ENCODE measurements around the gene DBF4. TPM values are rescaled to one million over a fixed set of nuclear protein-coding genes. Genes with fewer than 3 reads are reported as not detected.
"Not testable (repeated sequence)": the region's sequence is repeated elsewhere in the genome, so short reads cannot be mapped to it uniquely, and the experiment has no call there.

The DBF4 gene
- total and polyA plus RNA-seq, 2 donors (not counting 1 experiment from before 2014, with no cell fraction given): 7.8 to 21.0 TPM

DNA sequence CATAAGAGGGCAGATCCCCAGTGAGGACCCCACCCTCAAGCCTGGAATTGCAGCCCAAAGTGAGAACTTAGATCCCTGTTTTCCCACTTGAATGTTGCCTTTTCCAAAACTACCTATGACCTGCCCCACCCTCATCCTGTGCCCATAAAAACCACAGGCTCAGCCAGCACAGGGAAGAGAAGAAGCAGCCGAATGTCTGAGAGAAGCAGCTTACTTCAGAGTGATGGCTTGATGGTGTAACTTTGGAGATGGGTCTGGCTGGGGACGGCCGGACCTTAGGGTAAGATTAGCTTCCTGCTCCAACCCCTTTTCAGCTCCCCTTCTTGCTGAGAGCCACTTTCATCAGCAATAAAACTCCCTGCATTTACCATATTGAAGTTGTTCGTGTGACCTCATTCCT is 5.8 kb upstream of the DBF4 start:
- H3K36me3 ChIP-seq (replicated peaks in 1 of 2; ENCODE audit: control extremely low read depth in 1 of 2, control insufficient read depth in 1 of 2, extremely low read depth in 1 of 2, insufficient read depth in 2 of 2, low read length in 1 of 2): peaks cover 0 to 18% of the 10 kb centered on the region in 2 experiments
- DNase-seq: no peak
- peaks cover 77% of the 10 kb centered on the region for H3K79me2 ChIP-seq (ENCODE audit: control insufficient read depth, insufficient read depth, low read length)
- ChIA-PET POLR2A (no interaction called here), CTCF (interaction anchor here (1.2 kb wide), 1 partner anchor 16 kb away, joined by 5 read pairs; no protein-coding TSS in a partner anchor)
- H3K9me3 ChIP-seq (ENCODE audit: control extremely low read depth in 1 of 3, control insufficient read depth in 2 of 3, insufficient read depth in 1 of 3, low read length in 2 of 3): peaks cover 3 to 23% (median 21%) of the 10 kb centered on the region in 3 donors
- Mint-ChIP-seq H3K4me1 (peaks cover 21% of the 10 kb centered on the region), H3K27me3 (no peaks in the 10 kb centered on the region), H3K27ac (no peak overlapping the region), H3K9me3 (ENCODE audit: insufficient read depth) (peaks cover 7% of the 10 kb centered on the region), H3K4me3 (no peak overlapping the region)
- no peaks in the 10 kb centered on the region for H3K27me3 ChIP-seq (replicated peaks in 1 of 4; ENCODE audit: control extremely low read depth in 1 of 4, control insufficient read depth in 3 of 4, insufficient read depth in 4 of 4, low read length in 3 of 4)
- no peak overlapping the region for H3K4me3 ChIP-seq (ENCODE audit: control extremely low read depth in 1 of 5, extremely low read depth in 1 of 5, insufficient read depth in 1 of 5, low read depth in 2 of 5, low read length in 4 of 5)
- intact Hi-C loops (cut with micrococcal nuclease): no loop called here
- H3K4me2 ChIP-seq (replicated peaks; ENCODE audit: low read depth, low read length, poor library complexity, severe bottlenecking): no peak overlapping the region
- no peaks in the 10 kb centered on the region for H4K20me1 ChIP-seq (ENCODE audit: control insufficient read depth, insufficient read depth, low read length, poor library complexity, severe bottlenecking)
- no peak for ATAC-seq (ENCODE audit: low read depth)
- H3K27ac ChIP-seq (ENCODE audit: low read length in 2 of 2): no peak overlapping the region
- no peak overlapping the region for H2AFZ ChIP-seq (ENCODE audit: insufficient read depth, low read depth, low read length, poor library complexity, severe bottlenecking)
- TF ChIP-seq, protein P1, sequence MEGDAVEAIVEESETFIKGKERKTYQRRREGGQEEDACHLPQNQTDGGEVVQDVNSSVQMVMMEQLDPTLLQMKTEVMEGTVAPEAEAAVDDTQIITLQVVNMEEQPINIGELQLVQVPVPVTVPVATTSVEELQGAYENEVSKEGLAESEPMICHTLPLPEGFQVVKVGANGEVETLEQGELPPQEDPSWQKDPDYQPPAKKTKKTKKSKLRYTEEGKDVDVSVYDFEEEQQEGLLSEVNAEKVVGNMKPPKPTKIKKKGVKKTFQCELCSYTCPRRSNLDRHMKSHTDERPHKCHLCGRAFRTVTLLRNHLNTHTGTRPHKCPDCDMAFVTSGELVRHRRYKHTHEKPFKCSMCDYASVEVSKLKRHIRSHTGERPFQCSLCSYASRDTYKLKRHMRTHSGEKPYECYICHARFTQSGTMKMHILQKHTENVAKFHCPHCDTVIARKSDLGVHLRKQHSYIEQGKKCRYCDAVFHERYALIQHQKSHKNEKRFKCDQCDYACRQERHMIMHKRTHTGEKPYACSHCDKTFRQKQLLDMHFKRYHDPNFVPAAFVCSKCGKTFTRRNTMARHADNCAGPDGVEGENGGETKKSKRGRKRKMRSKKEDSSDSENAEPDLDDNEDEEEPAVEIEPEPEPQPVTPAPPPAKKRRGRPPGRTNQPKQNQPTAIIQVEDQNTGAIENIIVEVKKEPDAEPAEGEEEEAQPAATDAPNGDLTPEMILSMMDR (IDR thresholded peaks at IDR 0.05): no peak
- no peak for TF ChIP-seq EZH2 (IDR thresholded peaks at IDR 0.05; ENCODE audit: borderline replicate concordance, insufficient read depth, low read depth, low read length, poor library complexity, severe bottlenecking)
- H3K4me1 ChIP-seq (ENCODE audit: control insufficient read depth in 2 of 2, insufficient read depth in 2 of 2, low read length in 2 of 2): peaks cover 18% of the 10 kb centered on the region in 2 donors
- 100% methylated on average over 1 of the region's 4 CpGs for WGBS (ENCODE audit: insufficient coverage)
- H3K9ac ChIP-seq (ENCODE audit: low read length): no peak overlapping the region

DNA sequence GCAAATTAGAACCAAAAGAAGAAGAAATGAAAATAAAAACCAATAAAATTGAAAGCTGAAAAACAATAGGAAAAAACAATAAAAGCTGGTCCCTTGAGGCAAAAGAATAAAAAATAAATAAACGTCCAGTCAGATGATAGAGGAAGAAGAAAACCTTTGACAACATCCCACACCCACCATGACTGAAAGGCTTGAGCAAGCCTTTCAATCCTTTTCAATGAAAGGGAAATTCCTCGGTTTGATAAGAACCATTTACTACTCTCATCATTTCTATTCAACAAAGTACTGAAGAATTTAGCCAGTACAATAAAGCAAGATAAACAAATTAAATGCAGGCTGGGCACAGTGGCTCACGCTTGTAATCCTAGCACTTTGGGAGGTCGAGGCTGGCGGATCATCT is 3.9 kb upstream of the DBF4 start:
- no peak for TF ChIP-seq EZH2 (IDR thresholded peaks at IDR 0.05; ENCODE audit: borderline replicate concordance, insufficient read depth, low read depth, low read length, poor library complexity, severe bottlenecking)
- TF ChIP-seq, protein P1 (IDR thresholded peaks at IDR 0.05): no peak
- no peaks in the 10 kb centered on the region for H3K27me3 ChIP-seq (replicated peaks in 1 of 4; ENCODE audit: control extremely low read depth in 1 of 4, control insufficient read depth in 3 of 4, insufficient read depth in 4 of 4, low read length in 3 of 4)
- no peak for DNase-seq
- H3K9me3 ChIP-seq (ENCODE audit: control extremely low read depth in 1 of 3, control insufficient read depth in 2 of 3, insufficient read depth in 1 of 3, low read length in 2 of 3): peaks cover 0 to 10% (median 7%) of the 10 kb centered on the region in 3 donors
- intact Hi-C loops (cut with micrococcal nuclease): no loop called here
- no peaks in the 10 kb centered on the region for H4K20me1 ChIP-seq (ENCODE audit: control insufficient read depth, insufficient read depth, low read length, poor library complexity, severe bottlenecking)
- no peaks in the 10 kb centered on the region for H3K27me3 Mint-ChIP-seq
- H3K9ac ChIP-seq (ENCODE audit: low read length): no peak overlapping the region
- CTCF ChIA-PET: no interaction called here
- H3K4me3 ChIP-seq (ENCODE audit: control extremely low read depth in 1 of 5, extremely low read depth in 1 of 5, insufficient read depth in 1 of 5, low read depth in 2 of 5, low read length in 4 of 5): no peak overlapping the region
- peaks cover 0 to 12% of the 10 kb centered on the region in 2 experiments for H3K36me3 ChIP-seq (replicated peaks in 1 of 2; ENCODE audit: control extremely low read depth in 1 of 2, control insufficient read depth in 1 of 2, extremely low read depth in 1 of 2, insufficient read depth in 2 of 2, low read length in 1 of 2)
- H3K27ac Mint-ChIP-seq: no peak overlapping the region
- no peaks in the 10 kb centered on the region for H3K9me3 Mint-ChIP-seq (ENCODE audit: insufficient read depth)
- peaks cover 18 to 20% of the 10 kb centered on the region in 2 donors for H3K4me1 ChIP-seq (ENCODE audit: control insufficient read depth in 2 of 2, insufficient read depth in 2 of 2, low read length in 2 of 2)
- H3K27ac ChIP-seq (ENCODE audit: low read length in 2 of 2): no peak overlapping the region
- no peak overlapping the region for H3K4me3 Mint-ChIP-seq
- H2AFZ ChIP-seq (ENCODE audit: insufficient read depth, low read depth, low read length, poor library complexity, severe bottlenecking): no peak overlapping the region
- POLR2A ChIA-PET: no interaction called here
- peaks cover 87% of the 10 kb centered on the region for H3K79me2 ChIP-seq (ENCODE audit: control insufficient read depth, insufficient read depth, low read length)
- peaks cover 23% of the 10 kb centered on the region for H3K4me1 Mint-ChIP-seq
- 100% methylated on average over 3 of the region's 5 CpGs for WGBS (ENCODE audit: insufficient coverage)
- no peak for ATAC-seq (ENCODE audit: low read depth)
- H3K4me2 ChIP-seq (replicated peaks; ENCODE audit: low read depth, low read length, poor library complexity, severe bottlenecking): no peak overlapping the region

DNA sequence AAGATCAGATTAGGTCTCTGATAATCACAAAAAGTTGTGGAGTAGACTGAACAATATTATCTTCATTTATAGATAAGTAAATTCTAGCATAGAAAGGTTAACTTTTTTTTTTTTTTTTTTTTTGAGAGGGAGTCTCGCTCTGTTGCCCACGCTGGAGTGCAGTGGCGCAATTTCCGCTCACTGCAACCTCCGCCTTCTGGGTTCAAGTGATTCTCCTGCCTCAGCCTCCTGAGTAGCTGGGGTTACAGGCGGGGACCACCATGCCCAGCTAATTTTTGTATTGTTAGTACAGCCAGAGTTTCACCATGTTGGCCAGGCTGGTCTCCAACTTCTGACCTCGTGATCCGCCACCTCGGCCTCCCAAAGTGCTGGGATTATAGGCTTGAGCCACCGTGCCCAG is 3.0 kb upstream of the DBF4 start:
- CTCF ChIA-PET; H3K9ac ChIP-seq (ENCODE audit: low read length); ATAC-seq (ENCODE audit: low read depth); H3K27me3 Mint-ChIP-seq; H3K27ac ChIP-seq (ENCODE audit: low read length in 2 of 2); H4K20me1 ChIP-seq (ENCODE audit: control insufficient read depth, insufficient read depth, low read length, poor library complexity, severe bottlenecking); H3K4me3 Mint-ChIP-seq; H3K9me3 ChIP-seq (ENCODE audit: control extremely low read depth in 1 of 3, control insufficient read depth in 2 of 3, insufficient read depth in 1 of 3, low read length in 2 of 3); H3K27ac Mint-ChIP-seq; H3K4me3 ChIP-seq (ENCODE audit: control extremely low read depth in 1 of 5, extremely low read depth in 1 of 5, insufficient read depth in 1 of 5, low read depth in 2 of 5, low read length in 4 of 5); intact Hi-C loops (cut with micrococcal nuclease); H3K36me3 ChIP-seq (replicated peaks in 1 of 2; ENCODE audit: control extremely low read depth in 1 of 2, control insufficient read depth in 1 of 2, extremely low read depth in 1 of 2, insufficient read depth in 2 of 2, low read length in 1 of 2); H3K9me3 Mint-ChIP-seq (ENCODE audit: insufficient read depth); H3K27me3 ChIP-seq (replicated peaks in 1 of 4; ENCODE audit: control extremely low read depth in 1 of 4, control insufficient read depth in 3 of 4, insufficient read depth in 4 of 4, low read length in 3 of 4); DNase-seq; H2AFZ ChIP-seq (ENCODE audit: insufficient read depth, low read depth, low read length, poor library complexity, severe bottlenecking): not testable (repeated sequence)
- Histone ChIP-seq H3K79me2 (ENCODE audit: control insufficient read depth, insufficient read depth, low read length) (peaks cover 85% of the 10 kb centered on the region), H3K4me2 (replicated peaks; ENCODE audit: low read depth, low read length, poor library complexity, severe bottlenecking) (peak overlapping the region; percentile 93), H3K4me1 (ENCODE audit: control insufficient read depth in 2 of 2, insufficient read depth in 2 of 2, low read length in 2 of 2) (peaks cover 18 to 24% of the 10 kb centered on the region in 2 donors)
- POLR2A ChIA-PET: interaction anchor here (0.7 kb wide), 1 partner anchor 43 kb away, joined by 6 read pairs; no protein-coding TSS in a partner anchor
- peaks cover 32% of the 10 kb centered on the region for H3K4me1 Mint-ChIP-seq
- WGBS (ENCODE audit: insufficient coverage): 96% methylated on average over 9 of the region's 10 CpGs
